Neural progenitor cell (in vitro differentiated cells): Measurements from ENCODE around the gene ARHGAP26. TPM values are rescaled to one million over a fixed set of nuclear protein-coding genes. Genes with fewer than 3 reads are reported as not detected.

Experiments used
- DNase-seq: peaks from one replicate; pipeline ENCODE4 v3.0.0-alpha.2; 2016; ENCODE audit warnings: low spot score
- H2AFZ ChIP-seq: fragments of 200-600 bp; sonication (generic); replicated peaks from 2 replicates; pipeline ENCODE4 v1.6.1; 2016; ENCODE audit warnings: antibody characterized with exemption
- H3F3A ChIP-seq: fragments of 200-600 bp; sonication (generic); 2 replicates; pipeline ENCODE4 v1.6.1; 2016; ENCODE audit warnings: antibody characterized with exemption, low read depth
- H3K27ac ChIP-seq: fragments of 200-600 bp; sonication (generic); 2 replicates; pipeline ENCODE4 v1.5.1; 2016; ENCODE audit warnings: mild to moderate bottlenecking
- H3K27me3 ChIP-seq: fragments of 200-600 bp; sonication (generic); 2 replicates; pipeline ENCODE4 v1.6.1; 2016; ENCODE audit warnings: mild to moderate bottlenecking, moderate library complexity
- H3K36me3 ChIP-seq: fragments of 200-600 bp; sonication (generic); 2 replicates; pipeline ENCODE4 v1.5.1; 2016
- H3K4me1 ChIP-seq: fragments of 200-600 bp; sonication (generic); 2 replicates; pipeline ENCODE4 v1.6.1; 2016; ENCODE audit warnings: mixed run types
- H3K4me2 ChIP-seq: fragments of 200-600 bp; sonication (generic); 2 replicates; pipeline ENCODE4 v1.6.1; 2016
- H3K4me3 ChIP-seq: fragments of 200-600 bp; sonication (generic); 2 replicates; pipeline ENCODE4 v1.5.1; 2016
- H3K79me2 ChIP-seq: fragments of 200-600 bp; sonication (generic); 2 replicates; pipeline ENCODE4 v1.6.1; 2016; ENCODE audit warnings: low read depth
- H3K9ac ChIP-seq: fragments of 200-600 bp; sonication (generic); 2 replicates; pipeline ENCODE4 v1.6.1; 2016
- H3K9me3 ChIP-seq: fragments of 200-600 bp; sonication (generic); 2 replicates; pipeline ENCODE4 v1.5.1; 2016; ENCODE audit warnings: low read depth
- H4K20me1 ChIP-seq: fragments of 200-600 bp; sonication (generic); 2 replicates; pipeline ENCODE4 v1.6.1; 2016; ENCODE audit warnings: low read depth
- H3K27ac Mint-ChIP-seq: 3 replicates; pipeline ENCODE4 v1.8.0; 2021; ENCODE audit warnings: mixed read lengths
- H3K27me3 Mint-ChIP-seq: 2 replicates; pipeline ENCODE4 v1.8.0; 2022; ENCODE audit warnings: low read depth, mild to moderate bottlenecking, inconsistent platforms, moderate library complexity, mixed read lengths; ENCODE audit not compliant: insufficient read depth
- H3K36me3 Mint-ChIP-seq: 3 replicates; pipeline ENCODE4 v1.8.0; 2021; ENCODE audit warnings: mixed read lengths
- H3K4me1 Mint-ChIP-seq: 3 replicates; pipeline ENCODE4 v1.8.0; 2021; ENCODE audit warnings: mixed read lengths
- H3K4me3 Mint-ChIP-seq: 3 replicates; pipeline ENCODE4 v1.8.0; 2021; ENCODE audit warnings: mild to moderate bottlenecking, moderate library complexity, mixed read lengths
- H3K9me3 Mint-ChIP-seq: 3 replicates; pipeline ENCODE4 v1.8.0; 2020; ENCODE audit warnings: mixed read lengths
- CTCF ChIP-seq: fragments of 200-600 bp; sonication (generic); IDR thresholded peaks from 2 replicates; pipeline ENCODE4 v1.5.1; 2017; ENCODE audit warnings: antibody characterized with exemption, mild to moderate bottlenecking
- EZH2 ChIP-seq: fragments of 200-600 bp; sonication (generic); IDR thresholded peaks from 2 replicates; pipeline ENCODE4 v1.6.1; 2017; ENCODE audit warnings: antibody characterized with exemption, mild to moderate bottlenecking, moderate library complexity
- EZH2phosphoT487 ChIP-seq: fragments of 200-600 bp; sonication (generic); IDR thresholded peaks from 2 replicates; pipeline ENCODE4 v1.6.1; 2017; ENCODE audit warnings: antibody characterized with exemption
- total RNA-seq: library from RNA; depleted of rRNA; stranded (reverse); fragments of >200 nt; gene quantifications from 2 replicates; pipeline ENCODE4 v1.2.3, GENCODE V29; 2015; ENCODE audit warnings: low replicate concordance

The ARHGAP26 gene
- total RNA-seq, 1 donor from 2014 or later = 7.0 TPM

GRCh38 chr5:143215690-143216089 lies 445.5 kb downstream of the ARHGAP26 start:
- no peak for DNase-seq
- Mint-ChIP-seq H3K27me3 (peaks cover 9% of the 10 kb centered on the region), H3K36me3 (no peaks in the 10 kb centered on the region), H3K4me1 (peaks cover 60% of the 10 kb centered on the region), H3K27ac (no peak overlapping the region), H3K9me3 (no peaks in the 10 kb centered on the region), H3K4me3 (no peak overlapping the region)
- Histone ChIP-seq H3K9me3 (no peaks in the 10 kb centered on the region), H3K27me3 (no peaks in the 10 kb centered on the region), H3F3A (no peaks in the 10 kb centered on the region), H3K79me2 (no peaks in the 10 kb centered on the region), H3K9ac (no peak overlapping the region), H4K20me1 (no peaks in the 10 kb centered on the region), H3K4me1 (peaks cover 34% of the 10 kb centered on the region), H3K36me3 (no peaks in the 10 kb centered on the region), H3K4me2 (no peak overlapping the region), H3K27ac (no peak overlapping the region), H2AFZ (no peak overlapping the region), H3K4me3 (no peak overlapping the region)
- TF ChIP-seq EZH2phosphoT487 = no peak

GRCh38 chr5:143216211-143216610 lies 446.0 kb downstream of the ARHGAP26 start:
- DNase-seq = no peak
- Mint-ChIP-seq H3K4me1 (peaks cover 65% of the 10 kb centered on the region), H3K4me3 (no peak overlapping the region), H3K36me3 (no peaks in the 10 kb centered on the region), H3K27me3 (peaks cover 11% of the 10 kb centered on the region), H3K9me3 (no peaks in the 10 kb centered on the region), H3K27ac (peak overlapping the region; percentile 33)
- H3F3A ChIP-seq = no peaks in the 10 kb centered on the region
- H3K79me2 ChIP-seq = no peaks in the 10 kb centered on the region
- H3K27me3 ChIP-seq = no peaks in the 10 kb centered on the region
- no peaks in the 10 kb centered on the region for H3K36me3 ChIP-seq
- no peak overlapping the region for H3K4me3 ChIP-seq
- H3K9ac ChIP-seq = no peak overlapping the region
- H3K27ac ChIP-seq = no peak overlapping the region
- H2AFZ ChIP-seq = no peak overlapping the region
- no peaks in the 10 kb centered on the region for H4K20me1 ChIP-seq
- no peak for TF ChIP-seq EZH2
- no peak for TF ChIP-seq CTCF
- TF ChIP-seq EZH2phosphoT487 = no peak
- H3K4me2 ChIP-seq = no peak overlapping the region
- peaks cover 34% of the 10 kb centered on the region for H3K4me1 ChIP-seq
- no peaks in the 10 kb centered on the region for H3K9me3 ChIP-seq

- H3K36me3 Mint-ChIP-seq = no peaks in the 10 kb centered on the region
- Histone ChIP-seq H3K79me2 (no peaks in the 10 kb centered on the region), H3K36me3 (no peaks in the 10 kb centered on the region), H3K27me3 (no peaks in the 10 kb centered on the region), H3K9ac (no peak overlapping the region), H3K4me3 (no peak overlapping the region), H3K4me2 (no peak overlapping the region), H2AFZ (no peak overlapping the region), H4K20me1 (no peaks in the 10 kb centered on the region), H3F3A (no peaks in the 10 kb centered on the region), H3K27ac (no peak overlapping the region), H3K4me1 (peaks cover 34% of the 10 kb centered on the region), H3K9me3 (no peaks in the 10 kb centered on the region)
- no peaks in the 10 kb centered on the region for H3K9me3 Mint-ChIP-seq
- H3K27me3 Mint-ChIP-seq = peaks cover 9% of the 10 kb centered on the region
- no peak for TF ChIP-seq EZH2phosphoT487
- no peak for TF ChIP-seq EZH2
- TF ChIP-seq CTCF = no peak
- peak overlapping the region; percentile 24 for H3K27ac Mint-ChIP-seq
- H3K4me1 Mint-ChIP-seq = peaks cover 72% of the 10 kb centered on the region
- peak; percentile 20 for DNase-seq
- H3K4me3 Mint-ChIP-seq = no peak overlapping the region
Measured at GRCh38 chr5:143217065-143217803, 447.1 kb downstream of the ARHGAP26 start.

- no peaks in the 10 kb centered on the region for H4K20me1 ChIP-seq
- no peaks in the 10 kb centered on the region for H3K79me2 ChIP-seq
- H3F3A ChIP-seq = no peaks in the 10 kb centered on the region
- H3K4me2 ChIP-seq = no peak overlapping the region
- no peaks in the 10 kb centered on the region for H3K27me3 ChIP-seq
- no peaks in the 10 kb centered on the region for H3K36me3 Mint-ChIP-seq
- peak overlapping the region; percentile 24 for H3K27ac Mint-ChIP-seq
- no peak for TF ChIP-seq EZH2
- TF ChIP-seq CTCF = no peak
- no peak for TF ChIP-seq EZH2phosphoT487
- peaks cover 74% of the 10 kb centered on the region for H3K4me1 Mint-ChIP-seq
- H3K36me3 ChIP-seq = no peaks in the 10 kb centered on the region
- DNase-seq = no peak
- H3K9ac ChIP-seq = no peak overlapping the region
- H2AFZ ChIP-seq = no peak overlapping the region
- H3K27ac ChIP-seq = no peak overlapping the region
- H3K4me3 Mint-ChIP-seq = no peak overlapping the region
- H3K9me3 Mint-ChIP-seq = no peaks in the 10 kb centered on the region
- no peaks in the 10 kb centered on the region for H3K9me3 ChIP-seq
- peaks cover 34% of the 10 kb centered on the region for H3K4me1 ChIP-seq
- H3K27me3 Mint-ChIP-seq = peaks cover 9% of the 10 kb centered on the region
- H3K4me3 ChIP-seq = no peak overlapping the region
Measured at GRCh38 chr5:143217804-143218160, 447.6 kb downstream of the ARHGAP26 start.
